ENCODE data around the gene MARVELD2. TPM values are rescaled to one million over a fixed set of nuclear protein-coding genes. Genes with fewer than 3 reads are reported as not detected.
A peak's percentile ranks its signal among the peaks of the same experiment; 100 is the strongest.

The MARVELD2 gene
- total and polyA plus RNA-seq, 2 of the 13 experiments (the other 11 are each of a cell fraction or from before 2014, with no cell fraction given) = 11.1 to 15.4 TPM

GRCh38 chr5:69414885-69415583 is at the start of gene MARVELD2 (continued):
- no peak for TF ChIP-seq THAP9 (CRISPR knock-in tag; IDR thresholded peaks at IDR 0.05; ENCODE audit: borderline replicate concordance)
- no peak for TF ChIP-seq RBAK (CRISPR knock-in tag; IDR thresholded peaks at IDR 0.05)
- no peak for TF ChIP-seq ZNF33B (CRISPR knock-in tag; IDR thresholded peaks at IDR 0.05)
- 0 out of 2 replicates have a peak, but pooled peaks have one; percentile 22 for TF ChIP-seq KDM3A (CRISPR knock-in tag; IDR thresholded peaks at IDR 0.05; ENCODE audit: low read depth)
- 0 out of 2 replicates have a peak, but pooled peaks have one; percentile 10 for TF ChIP-seq FLYWCH1 (CRISPR knock-in tag; IDR thresholded peaks at IDR 0.05)
- 0 out of 2 replicates have a peak, but pooled peaks have one; percentile 6 for TF ChIP-seq ZNF557 (CRISPR knock-in tag; IDR thresholded peaks at IDR 0.05)
- TF ChIP-seq ZBTB44 (CRISPR knock-in tag; IDR thresholded peaks at IDR 0.05) = no peak
- peak; percentile 26; the same call in 1 of the 2 replicates for TF ChIP-seq SAFB2 (CRISPR knock-in tag; IDR thresholded peaks at IDR 0.05; ENCODE audit: borderline replicate concordance, low read depth)
- TF ChIP-seq SNAPC4 (CRISPR knock-in tag; IDR thresholded peaks at IDR 0.05) = no peak
- no peak for TF ChIP-seq FOXA1 (IDR thresholded peaks at IDR 0.05)
- no peak for TF ChIP-seq FOXA1 (CRISPR knock-in tag; IDR thresholded peaks at IDR 0.05)
- no peak for TF ChIP-seq SATB2 (CRISPR knock-in tag; IDR thresholded peaks at IDR 0.05)
- TF ChIP-seq ZNF430 (CRISPR knock-in tag; IDR thresholded peaks at IDR 0.05) = peak; percentile 47; the same call in 1 of the 2 replicates
- 0 out of 2 replicates have a peak, but pooled peaks have one; percentile 44 for TF ChIP-seq ZSCAN22 (CRISPR knock-in tag; IDR thresholded peaks at IDR 0.05)
- no peak for TF ChIP-seq ZIK1 (CRISPR knock-in tag; IDR thresholded peaks at IDR 0.05; ENCODE audit: borderline replicate concordance, low read depth)
- TF ChIP-seq DR1 (CRISPR knock-in tag; IDR thresholded peaks at IDR 0.05) = 0 out of 2 replicates have a peak, but pooled peaks have one; percentile 44
- TF ChIP-seq POLR2AphosphoS2 (IDR thresholded peaks at IDR 0.05; ENCODE audit: low read depth, low read length) = no peak
- TF ChIP-seq HOXD1 (CRISPR knock-in tag; IDR thresholded peaks at IDR 0.05) = no peak
- TF ChIP-seq ZNF432 (CRISPR knock-in tag; IDR thresholded peaks at IDR 0.05; ENCODE audit: borderline replicate concordance) = no peak
- TF ChIP-seq RFXANK (CRISPR knock-in tag; IDR thresholded peaks at IDR 0.05) = no peak
- no peak for TF ChIP-seq MTA3 (CRISPR knock-in tag; IDR thresholded peaks at IDR 0.05)

All from HepG2 (cell line).